Ectodermal cell (in vitro differentiated cells): Measurements from ENCODE around the gene TPRX1.

ENCODE experiments used
- H3K27ac ChIP-seq: 2 replicates; pipeline ENCODE4 v1.7.0; 2013; ENCODE audit warnings: mild to moderate bottlenecking, low read depth, low read length; ENCODE audit not compliant: insufficient read depth, poor library complexity, severe bottlenecking
- H3K27me3 ChIP-seq: 2 replicates; pipeline ENCODE4 v1.7.0; 2013; ENCODE audit warnings: mild to moderate bottlenecking, low read length; ENCODE audit not compliant: insufficient read depth, control insufficient read depth, poor library complexity, severe bottlenecking
- H3K36me3 ChIP-seq: one replicate; pipeline ENCODE4 v1.7.0; 2013; ENCODE audit warnings: low read length; ENCODE audit not compliant: control insufficient read depth, insufficient read depth
- H3K4me1 ChIP-seq: one replicate; pipeline ENCODE4 v1.7.0; 2013; ENCODE audit warnings: low read length; ENCODE audit not compliant: control insufficient read depth, insufficient read depth
- H3K4me3 ChIP-seq: 2 replicates; pipeline ENCODE4 v1.7.0; 2013; ENCODE audit warnings: low read depth, low read length, control low read depth; ENCODE audit not compliant: insufficient read depth
- H3K9me3 ChIP-seq: 2 replicates; pipeline ENCODE4 v1.7.0; 2013; ENCODE audit warnings: mild to moderate bottlenecking, low read length, moderate library complexity; ENCODE audit not compliant: control insufficient read depth
- WGBS, 2 experiments: methylation state at CpG; one replicate each; pipeline ENCODE4 v1.1.7; 2013; ENCODE audit warnings: missing lambda C conversion rate in 2 of 2; 5-methylcytosine and 5-hydroxymethylcytosine counted together

The TPRX1 gene

GRCh38 chr19:47754206-47755064, 49.9 kb downstream of the TPRX1 start:
- peaks cover 85% of the 10 kb centered on the region for H3K36me3 ChIP-seq
- H3K4me1 ChIP-seq = no peaks in the 10 kb centered on the region
- H3K9me3 ChIP-seq = no peaks in the 10 kb centered on the region
- H3K27ac ChIP-seq = no peak overlapping the region
- no peaks in the 10 kb centered on the region for H3K27me3 ChIP-seq
- 96 to 97% methylated on average over 36 to 37 of the region's 37 CpGs for WGBS, 2 experiments
- no peak overlapping the region for H3K4me3 ChIP-seq

- 93% methylated on average over 27 of the region's 27 CpGs for WGBS, 2 experiments
- H3K4me3 ChIP-seq = no peak overlapping the region
- no peaks in the 10 kb centered on the region for H3K4me1 ChIP-seq
- no peak overlapping the region for H3K27ac ChIP-seq
- peaks cover 76% of the 10 kb centered on the region for H3K36me3 ChIP-seq
- H3K27me3 ChIP-seq = no peaks in the 10 kb centered on the region
- no peaks in the 10 kb centered on the region for H3K9me3 ChIP-seq
These were observed 51.7 kb downstream of the TPRX1 start for GRCh38 chr19:47752440-47753211.
